Stimulated activated memory B cell treated with anti-CD40 and anti-IgM and Interleukin-4, amounts not matched to agents 10 μg/mL and 1 μg/mL and 100 μg/mL, for 72 hours (primary cell): Measurements from ENCODE around the gene AFF2.
"Not testable (repeated sequence)": the region's sequence is repeated elsewhere in the genome, so short reads cannot be mapped to it uniquely, and the experiment has no call there.

Experiments used
- ATAC-seq: fragments of 150-1000 bp; cut with Tn5 transposase; 2 replicates; pipeline ENCODE4 v1.10.0; 2021
- H3K27ac Mint-ChIP-seq: one replicate; pipeline ENCODE4 v1.8.0; 2022; ENCODE audit warnings: mild to moderate bottlenecking, mixed read lengths
- H3K27me3 Mint-ChIP-seq: one replicate; pipeline ENCODE4 v1.8.0; 2022; ENCODE audit warnings: mixed read lengths
- H3K36me3 Mint-ChIP-seq: one replicate; pipeline ENCODE4 v1.8.0; 2022; ENCODE audit warnings: mixed read lengths
- H3K4me1 Mint-ChIP-seq: one replicate; pipeline ENCODE4 v1.8.0; 2022; ENCODE audit warnings: mixed read lengths
- H3K4me3 Mint-ChIP-seq: one replicate; pipeline ENCODE4 v1.8.0; 2022; ENCODE audit warnings: mild to moderate bottlenecking, moderate library complexity, mixed read lengths
- H3K9me3 Mint-ChIP-seq: one replicate; pipeline ENCODE4 v1.8.0; 2022; ENCODE audit warnings: mixed read lengths

AFF2 gene

DNA sequence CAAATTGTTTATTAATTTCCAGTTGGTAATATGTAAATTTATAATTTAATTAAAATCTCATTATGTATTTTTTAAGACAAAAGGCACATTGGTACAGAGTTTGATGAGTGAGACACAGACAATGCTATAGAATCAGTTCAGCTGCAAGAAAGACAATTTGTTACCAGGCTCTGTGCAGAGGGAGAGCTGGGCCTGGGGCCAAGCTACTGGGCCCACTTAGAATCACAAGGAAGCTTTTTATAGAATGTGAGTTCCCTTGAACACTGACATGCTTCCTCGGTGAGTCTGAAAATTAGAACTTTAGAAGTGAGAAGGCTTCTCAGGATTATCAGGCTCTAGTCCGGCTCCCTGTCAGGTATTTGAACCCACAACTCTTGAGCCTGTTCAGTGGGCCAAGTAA, 129.0 kb downstream of the AFF2 start:
- no peak for ATAC-seq
- no peak overlapping the region for H3K4me3 Mint-ChIP-seq
- H3K27me3 Mint-ChIP-seq: no peaks in the 10 kb centered on the region
- H3K27ac Mint-ChIP-seq: no peak overlapping the region
- no peaks in the 10 kb centered on the region for H3K9me3 Mint-ChIP-seq
- no peaks in the 10 kb centered on the region for H3K36me3 Mint-ChIP-seq
- no peaks in the 10 kb centered on the region for H3K4me1 Mint-ChIP-seq

DNA sequence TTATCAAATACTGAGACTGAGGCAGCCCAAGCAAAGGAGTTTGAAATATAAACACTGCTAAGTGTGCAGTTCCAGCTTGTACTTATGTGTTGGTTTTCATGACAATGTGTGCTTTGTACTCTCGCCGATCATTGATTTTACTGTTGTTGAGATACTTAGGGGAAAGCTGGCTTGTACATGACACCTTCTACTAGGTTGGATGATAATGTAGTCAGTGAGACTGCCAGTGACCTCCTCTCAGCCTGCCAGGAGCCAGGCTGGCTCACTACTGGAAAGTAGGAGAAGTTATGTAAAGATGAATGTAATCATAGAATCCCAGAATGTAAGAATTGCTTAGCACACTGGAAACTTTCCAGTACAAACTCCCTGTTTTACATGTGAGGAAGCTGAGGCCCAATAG, 132.0 kb downstream of the AFF2 start:
- Mint-ChIP-seq H3K4me1 (no peaks in the 10 kb centered on the region), H3K9me3 (no peaks in the 10 kb centered on the region), H3K36me3 (no peaks in the 10 kb centered on the region), H3K27ac (no peak overlapping the region), H3K4me3 (no peak overlapping the region), H3K27me3 (no peaks in the 10 kb centered on the region)
- no peak for ATAC-seq

DNA sequence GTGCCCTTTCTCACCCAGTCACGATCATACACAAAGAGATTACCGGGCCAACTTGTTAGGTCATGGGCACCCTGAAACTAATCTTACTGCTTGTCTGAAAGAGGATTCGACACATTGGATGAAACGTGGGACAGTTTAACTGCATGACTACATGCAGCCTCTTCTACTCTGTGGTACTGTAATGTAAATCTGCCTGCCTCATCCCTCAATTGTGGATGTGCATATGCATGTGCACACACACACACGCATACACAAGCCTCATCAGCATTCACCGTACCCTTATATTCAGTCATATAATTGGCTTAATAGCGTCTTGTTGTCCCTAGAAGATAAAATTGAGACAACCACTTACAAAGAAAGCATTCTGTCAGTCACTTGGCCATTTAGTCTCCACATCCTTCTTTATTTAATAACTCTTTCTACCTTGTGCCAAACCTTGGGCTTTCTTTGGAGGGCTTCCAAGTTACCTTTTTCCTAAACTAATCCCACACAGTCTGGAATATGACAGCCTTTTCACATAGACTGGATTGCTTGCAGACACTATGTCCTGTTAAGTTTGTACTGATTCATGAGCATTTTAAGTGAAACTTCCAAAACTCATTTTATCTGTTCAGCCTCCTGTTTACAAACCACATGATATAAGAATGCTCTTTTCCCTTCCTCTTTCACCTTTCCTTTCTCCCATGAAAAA, 132.9 kb downstream of the AFF2 start:
- H3K9me3 Mint-ChIP-seq: no peaks in the 10 kb centered on the region
- no peaks in the 10 kb centered on the region for H3K4me1 Mint-ChIP-seq
- no peak for ATAC-seq
- H3K4me3 Mint-ChIP-seq: no peak overlapping the region
- no peak overlapping the region for H3K27ac Mint-ChIP-seq
- no peaks in the 10 kb centered on the region for H3K27me3 Mint-ChIP-seq
- H3K36me3 Mint-ChIP-seq: no peaks in the 10 kb centered on the region

DNA sequence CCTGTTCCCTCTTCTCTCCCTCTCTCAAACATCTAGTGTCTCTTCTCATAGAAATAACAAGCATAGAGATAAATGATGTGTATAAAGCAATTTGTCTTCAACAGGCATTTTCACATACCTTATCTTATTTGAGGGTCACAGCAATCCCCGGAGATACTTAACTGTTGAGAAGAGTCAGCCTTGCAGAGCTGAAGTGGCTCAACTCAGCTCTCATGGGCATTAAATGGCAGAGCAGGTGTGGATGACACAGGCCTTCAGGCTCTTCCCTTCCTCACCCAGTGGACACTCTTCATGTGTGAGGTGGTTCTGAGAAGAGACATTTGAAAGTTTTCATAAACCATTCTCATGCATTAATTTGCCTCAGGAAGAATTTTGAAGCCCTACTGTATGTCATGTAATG, 134.2 kb downstream of the AFF2 start:
- Mint-ChIP-seq H3K36me3 (no peaks in the 10 kb centered on the region), H3K4me3 (no peak overlapping the region), H3K27ac (no peak overlapping the region)

DNA sequence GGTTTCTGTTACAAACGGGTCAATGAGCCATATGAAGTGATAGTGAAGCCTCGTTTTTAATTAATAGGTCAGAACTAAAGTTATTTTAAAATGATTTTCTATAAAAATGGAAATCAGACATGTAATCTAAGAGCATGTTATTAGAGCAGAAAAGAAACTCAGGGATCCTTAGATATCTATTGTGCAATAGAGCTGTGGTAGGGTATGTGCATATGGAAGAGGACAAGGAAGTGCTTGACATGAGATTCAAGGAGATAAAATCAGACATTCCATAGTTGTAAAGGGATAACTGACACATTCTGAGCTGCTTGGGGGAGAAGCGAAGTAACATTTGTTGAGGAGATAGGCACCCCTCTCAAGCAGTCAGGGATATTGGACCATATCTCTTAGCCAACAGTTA, 143.0 kb downstream of the AFF2 start:
- no peaks in the 10 kb centered on the region for H3K36me3 Mint-ChIP-seq
- no peaks in the 10 kb centered on the region for H3K4me1 Mint-ChIP-seq
- no peak overlapping the region for H3K27ac Mint-ChIP-seq
- H3K27me3 Mint-ChIP-seq: no peaks in the 10 kb centered on the region
- H3K4me3 Mint-ChIP-seq: no peak overlapping the region
- H3K9me3 Mint-ChIP-seq: no peaks in the 10 kb centered on the region
- no peak for ATAC-seq

More for the DNA sequence above, 134.2 kb downstream of the AFF2 start:
- no peak for ATAC-seq
- H3K4me1 Mint-ChIP-seq: no peaks in the 10 kb centered on the region
- H3K27me3 Mint-ChIP-seq: no peaks in the 10 kb centered on the region
- H3K9me3 Mint-ChIP-seq: no peaks in the 10 kb centered on the region

GRCh38 chrX:148647651-148648050, 147.2 kb downstream of the AFF2 start:
- Mint-ChIP-seq H3K4me1 (no peaks in the 10 kb centered on the region), H3K27me3 (no peaks in the 10 kb centered on the region), H3K4me3 (no peak overlapping the region), H3K36me3 (no peaks in the 10 kb centered on the region), H3K27ac (no peak overlapping the region), H3K9me3 (no peaks in the 10 kb centered on the region)
- no peak for ATAC-seq

- ATAC-seq: no peak
- no peak overlapping the region for H3K4me3 Mint-ChIP-seq
- H3K27me3 Mint-ChIP-seq: no peaks in the 10 kb centered on the region
- no peaks in the 10 kb centered on the region for H3K4me1 Mint-ChIP-seq
- H3K27ac Mint-ChIP-seq: no peak overlapping the region
- no peaks in the 10 kb centered on the region for H3K36me3 Mint-ChIP-seq
- H3K9me3 Mint-ChIP-seq: no peaks in the 10 kb centered on the region
Observed at GRCh38 chrX:148649145-148649795, 148.9 kb downstream of the AFF2 start.

DNA sequence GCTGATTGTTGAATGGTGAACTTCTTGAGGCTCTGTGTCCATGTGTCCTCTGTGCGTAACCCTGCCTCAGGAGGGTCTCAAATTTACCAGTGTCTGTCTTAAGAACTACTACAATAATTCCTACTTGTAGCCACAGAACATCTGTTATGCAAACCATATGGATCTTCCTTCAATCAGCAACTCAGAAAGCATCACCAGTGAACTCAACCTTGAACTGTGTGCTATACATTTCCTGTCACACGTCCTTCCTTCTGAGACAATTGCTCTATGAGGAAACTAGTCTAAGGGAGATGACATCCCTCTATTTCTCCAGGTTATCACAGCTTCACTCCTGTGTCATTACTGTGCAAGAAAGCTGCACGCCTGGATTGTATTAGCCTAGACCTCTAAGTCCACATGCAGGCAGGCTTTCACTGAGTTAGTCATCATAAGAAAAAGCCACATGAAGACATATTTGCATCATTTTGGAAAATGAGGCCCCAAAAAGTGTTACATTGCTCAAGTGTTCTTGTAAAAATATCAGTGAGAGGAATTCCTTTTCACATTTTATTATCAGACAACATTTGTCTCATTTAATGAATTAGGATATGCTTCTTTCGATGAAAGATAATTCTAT, 157.8 kb downstream of the AFF2 start:
- no peaks in the 10 kb centered on the region for H3K27me3 Mint-ChIP-seq
- H3K36me3 Mint-ChIP-seq: no peaks in the 10 kb centered on the region
- ATAC-seq: no peak
- H3K27ac Mint-ChIP-seq: no peak overlapping the region
- H3K4me3 Mint-ChIP-seq: no peak overlapping the region
- no peaks in the 10 kb centered on the region for H3K9me3 Mint-ChIP-seq
- no peaks in the 10 kb centered on the region for H3K4me1 Mint-ChIP-seq

DNA sequence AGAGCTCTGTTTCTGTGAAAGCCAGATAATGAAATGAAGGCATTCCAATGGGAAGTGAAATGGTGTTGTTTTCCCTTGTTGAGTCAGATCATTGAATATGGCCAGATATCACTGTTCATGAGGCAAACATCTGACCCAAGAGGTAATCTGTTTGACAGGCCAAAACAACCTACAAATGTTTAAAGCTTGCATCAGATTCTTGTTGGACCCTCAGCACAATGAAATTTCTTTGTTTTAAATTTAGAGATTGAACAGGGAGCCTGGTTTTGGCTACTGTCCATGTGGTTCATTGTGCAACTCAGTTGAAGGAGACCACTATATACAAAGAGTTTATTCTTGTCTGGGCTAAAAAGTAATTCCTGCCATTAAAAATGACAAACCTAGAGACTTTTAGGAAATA, 159.1 kb downstream of the AFF2 start:
- ATAC-seq: no peak
- Mint-ChIP-seq H3K27ac (no peak overlapping the region), H3K4me3 (no peak overlapping the region), H3K4me1 (no peaks in the 10 kb centered on the region), H3K27me3 (no peaks in the 10 kb centered on the region), H3K36me3 (no peaks in the 10 kb centered on the region), H3K9me3 (no peaks in the 10 kb centered on the region)

GRCh38 chrX:148661035-148661434, 160.6 kb downstream of the AFF2 start:
- no peaks in the 10 kb centered on the region for H3K36me3 Mint-ChIP-seq
- H3K27me3 Mint-ChIP-seq: no peaks in the 10 kb centered on the region
- H3K4me3 Mint-ChIP-seq: no peak overlapping the region
- H3K9me3 Mint-ChIP-seq: no peaks in the 10 kb centered on the region
- no peak overlapping the region for H3K27ac Mint-ChIP-seq
- H3K4me1 Mint-ChIP-seq: no peaks in the 10 kb centered on the region
- ATAC-seq: no peak

GRCh38 chrX:148662014-148662413, 161.6 kb downstream of the AFF2 start:
- H3K4me3 Mint-ChIP-seq: no peak overlapping the region
- no peaks in the 10 kb centered on the region for H3K36me3 Mint-ChIP-seq
- H3K4me1 Mint-ChIP-seq: no peaks in the 10 kb centered on the region
- H3K9me3 Mint-ChIP-seq: no peaks in the 10 kb centered on the region
- no peak for ATAC-seq
- no peaks in the 10 kb centered on the region for H3K27me3 Mint-ChIP-seq
- H3K27ac Mint-ChIP-seq: no peak overlapping the region

GRCh38 chrX:148664171-148664570, 163.8 kb downstream of the AFF2 start:
- Mint-ChIP-seq H3K36me3 (no peaks in the 10 kb centered on the region), H3K9me3 (peaks cover 3% of the 10 kb centered on the region)
- no peak for ATAC-seq

DNA sequence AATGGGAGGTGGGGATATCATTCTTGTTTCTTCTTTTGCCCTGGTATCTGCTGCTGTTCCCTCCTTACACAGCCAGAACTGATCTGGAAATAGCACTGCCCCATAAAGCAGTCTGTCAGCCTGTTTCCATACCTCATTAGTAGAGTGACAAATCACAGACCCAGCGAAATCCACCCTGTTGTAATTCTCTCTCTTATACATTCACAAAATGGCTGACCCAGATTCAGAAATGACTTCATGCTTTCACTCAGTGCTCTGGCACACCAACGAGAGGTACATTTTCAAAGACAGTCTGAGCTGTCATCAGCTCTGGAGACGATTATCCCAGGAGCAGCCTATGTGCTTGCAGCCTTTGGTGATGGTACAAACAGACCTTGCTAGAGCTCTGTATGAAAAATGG, 164.6 kb downstream of the AFF2 start:
- H3K4me1 Mint-ChIP-seq: peaks cover 2% of the 10 kb centered on the region
- H3K27ac Mint-ChIP-seq: no peak overlapping the region
- no peak overlapping the region for H3K4me3 Mint-ChIP-seq
- no peaks in the 10 kb centered on the region for H3K27me3 Mint-ChIP-seq
- H3K9me3 Mint-ChIP-seq: peaks cover 5% of the 10 kb centered on the region
- ATAC-seq: no peak
- no peaks in the 10 kb centered on the region for H3K36me3 Mint-ChIP-seq

More at GRCh38 chrX:148664171-148664570, 163.8 kb downstream of the AFF2 start:
- H3K4me3 Mint-ChIP-seq: no peak overlapping the region
- no peaks in the 10 kb centered on the region for H3K27me3 Mint-ChIP-seq
- no peaks in the 10 kb centered on the region for H3K4me1 Mint-ChIP-seq
- H3K27ac Mint-ChIP-seq: no peak overlapping the region

DNA sequence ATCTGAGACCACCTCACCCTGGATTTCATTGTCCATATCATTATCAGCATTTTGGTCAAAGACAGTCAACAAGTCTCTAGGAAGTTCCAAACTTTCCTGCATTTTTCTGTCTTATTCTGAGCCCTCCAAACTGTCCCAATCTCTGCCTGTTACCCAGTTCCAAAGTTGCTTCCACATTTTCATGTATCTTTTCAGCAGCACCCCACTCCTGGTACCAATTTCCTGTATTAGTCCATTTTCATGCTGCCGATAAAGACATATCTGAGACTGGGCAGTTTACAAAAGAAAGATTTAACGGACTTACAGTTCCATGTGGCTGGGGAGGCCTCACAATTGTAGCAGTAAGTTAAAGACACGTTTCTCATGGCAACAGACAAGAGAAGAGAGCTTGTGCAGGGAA, 168.8 kb downstream of the AFF2 start:
- not testable (repeated sequence) for H3K27me3 Mint-ChIP-seq, H3K4me3 Mint-ChIP-seq, H3K27ac Mint-ChIP-seq, H3K36me3 Mint-ChIP-seq, H3K9me3 Mint-ChIP-seq, ATAC-seq
- H3K4me1 Mint-ChIP-seq: peaks cover 11% of the 10 kb centered on the region

DNA sequence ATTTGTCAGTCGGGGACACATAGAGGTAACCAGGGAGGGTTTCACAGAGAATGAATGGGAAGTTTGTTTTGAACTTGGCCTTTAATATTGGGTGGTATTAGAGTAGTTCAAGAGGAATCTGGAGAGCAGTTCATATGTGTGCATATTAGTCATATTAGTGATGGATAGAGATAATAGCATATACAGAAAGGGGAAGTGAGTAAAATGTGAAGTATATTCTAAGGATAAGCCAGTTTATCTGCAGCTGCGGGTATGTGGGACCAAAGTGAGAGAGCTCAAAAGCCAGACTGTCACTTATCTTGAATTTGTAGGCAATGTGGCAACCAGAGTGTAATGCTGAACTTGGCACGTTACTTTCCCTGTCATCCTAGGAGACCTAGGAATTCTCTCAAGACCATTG, 169.9 kb downstream of the AFF2 start:
- Mint-ChIP-seq H3K9me3 (peaks cover 6% of the 10 kb centered on the region), H3K4me1 (peaks cover 17% of the 10 kb centered on the region), H3K27ac (no peak overlapping the region), H3K27me3 (no peaks in the 10 kb centered on the region), H3K36me3 (no peaks in the 10 kb centered on the region), H3K4me3 (no peak overlapping the region)
- ATAC-seq: peak; percentile 63

DNA sequence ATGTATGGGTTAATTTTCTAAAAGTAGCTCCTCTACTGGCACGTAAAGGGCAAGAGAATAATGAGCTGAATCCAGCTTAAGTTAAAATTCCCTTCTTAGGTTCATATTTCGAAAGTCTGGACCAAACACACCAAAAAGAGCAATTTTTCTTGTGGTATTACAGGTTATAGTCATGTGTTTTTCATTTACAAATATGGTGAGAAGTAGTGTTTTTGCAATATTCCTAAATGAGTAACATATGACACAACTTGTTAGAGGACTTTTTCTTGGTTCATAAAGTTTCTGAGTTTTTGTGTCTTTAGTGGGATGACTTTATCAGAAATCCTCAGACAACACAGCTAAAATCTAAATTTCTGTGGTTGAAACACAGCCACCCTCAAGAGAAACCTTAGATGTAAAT, 172.1 kb downstream of the AFF2 start:
- Mint-ChIP-seq H3K9me3 (peaks cover 3% of the 10 kb centered on the region), H3K27me3 (no peaks in the 10 kb centered on the region), H3K36me3 (no peaks in the 10 kb centered on the region), H3K4me1 (peaks cover 17% of the 10 kb centered on the region), H3K27ac (no peak overlapping the region), H3K4me3 (no peak overlapping the region)
- ATAC-seq: no peak
